Fibroblast of skin of left quadriceps (primary cell): ENCODE data around the gene LRRC55.
"Not testable (repeated sequence)": the region's sequence is repeated elsewhere in the genome, so short reads cannot be mapped to it uniquely, and the experiment has no call there.

ENCODE experiments used
- DNase-seq, 2 experiments: peaks; one replicate each; pipeline ENCODE4 v3.0.0-alpha.2; 2013; ENCODE audit warnings: low read depth in 2 of 2

LRRC55 gene

DNA sequence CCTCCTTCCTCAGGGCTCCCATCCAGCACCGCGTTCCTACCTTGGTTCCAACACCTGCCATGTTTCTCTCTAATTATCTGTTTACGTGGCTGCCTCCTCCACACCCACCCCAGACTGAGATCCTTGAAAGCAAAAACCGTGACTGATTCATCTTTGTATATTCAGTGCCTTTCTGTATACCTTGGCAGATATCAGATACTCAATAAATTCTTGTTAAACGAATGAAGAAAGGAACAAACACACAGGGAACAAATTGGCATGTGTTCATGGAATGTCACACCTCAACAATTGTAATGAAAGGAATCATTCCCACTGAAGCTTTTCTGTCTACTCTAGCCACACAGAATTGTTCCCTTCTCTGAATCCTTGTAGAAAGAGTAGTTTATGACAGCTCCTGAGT lies 20.4 kb upstream of the LRRC55 start:
- DNase-seq: no peak

DNA sequence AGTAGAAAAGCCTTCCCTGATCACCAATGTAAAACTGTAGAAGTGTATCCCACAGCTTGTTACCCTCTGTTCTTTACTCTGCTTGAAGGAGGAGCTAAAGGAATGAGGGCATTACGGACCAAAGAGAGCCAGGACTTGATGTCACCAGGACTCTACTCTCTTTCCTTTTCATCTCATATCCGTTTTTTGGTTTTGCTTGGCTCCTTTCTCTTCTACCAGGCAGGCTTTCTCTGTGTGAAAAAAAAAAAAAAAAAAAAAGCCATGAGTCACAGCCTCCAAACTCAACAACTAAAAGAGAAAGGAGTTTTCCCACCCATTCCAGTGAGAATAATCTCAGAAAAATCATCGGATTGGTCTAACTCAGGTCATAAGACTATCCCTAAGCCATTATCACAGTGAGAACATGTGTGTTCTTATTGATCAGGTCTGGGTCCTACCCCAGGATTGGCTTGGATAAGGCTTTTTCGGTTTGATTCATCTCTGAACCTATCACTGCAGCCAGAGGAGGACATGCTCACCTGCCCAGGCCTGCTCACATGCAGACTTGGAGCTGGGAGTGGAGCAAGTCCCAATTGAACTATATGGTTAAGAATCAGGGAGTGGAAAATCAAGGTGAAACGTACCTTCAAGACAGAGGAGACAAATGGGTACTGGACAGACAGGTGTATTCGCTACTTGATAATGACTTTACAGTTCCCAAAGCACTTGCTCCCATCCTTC lies 19.4 kb upstream of the LRRC55 start:
- no peak for DNase-seq

GRCh38 chr11:57163160-57163868 lies 18.4 kb upstream of the LRRC55 start:
- DNase-seq: no peak

DNA sequence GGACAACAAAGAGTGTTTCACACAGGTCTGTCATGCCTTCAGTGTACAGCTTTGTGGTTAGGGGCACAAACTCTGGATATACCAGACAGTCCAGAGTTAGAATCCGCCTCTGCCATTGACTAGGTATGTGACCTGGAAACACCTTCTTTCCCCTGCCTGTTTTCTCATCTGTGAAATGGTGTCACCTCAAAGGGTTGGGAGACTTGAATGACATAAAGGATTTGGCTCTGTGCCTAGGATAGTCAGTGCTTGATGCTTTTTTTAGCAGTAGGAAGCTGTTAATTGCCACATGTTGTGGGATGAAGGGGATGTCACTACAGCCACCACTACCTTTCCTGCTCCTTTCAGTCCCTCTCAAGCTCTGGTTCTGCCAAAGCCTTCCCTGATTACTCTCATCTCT lies 17.4 kb upstream of the LRRC55 start:
- no peak for DNase-seq

GRCh38 chr11:57167125-57167846 lies 14.5 kb upstream of the LRRC55 start:
- no peak for DNase-seq

DNA sequence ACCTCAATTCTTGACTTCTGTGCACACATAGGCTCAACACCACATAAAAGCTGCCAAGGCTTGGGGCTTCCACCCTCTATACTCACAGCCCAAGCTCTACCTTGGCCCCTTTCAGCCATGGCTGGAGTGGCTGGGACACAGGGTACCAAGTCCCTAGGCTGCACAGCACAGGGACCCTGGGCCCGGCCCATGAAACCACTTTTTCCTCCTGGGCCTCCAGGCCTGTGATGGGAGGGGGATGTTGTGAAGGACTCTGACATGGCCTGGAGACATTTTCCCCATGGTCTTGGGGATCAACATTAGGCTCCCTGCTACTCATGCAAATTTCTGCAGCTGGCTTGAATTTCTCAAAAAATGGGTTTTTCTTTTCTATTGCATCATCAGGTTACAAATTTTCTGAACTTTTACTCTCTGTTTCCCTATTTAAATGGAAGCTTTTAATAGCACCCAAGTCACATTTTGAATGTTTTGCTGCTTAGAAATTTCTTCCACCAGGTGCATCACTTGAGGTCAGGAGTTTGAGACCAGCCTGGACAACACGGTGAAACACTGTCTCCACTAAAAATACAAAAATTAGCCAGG lies 11.9 kb upstream of the LRRC55 start:
- DNase-seq: not testable (repeated sequence)

- DNase-seq: no peak
Measured at GRCh38 chr11:57172031-57172430, 9.7 kb upstream of the LRRC55 start.

- no peak for DNase-seq
Measured at GRCh38 chr11:57174656-57175055, 7.1 kb upstream of the LRRC55 start.

DNA sequence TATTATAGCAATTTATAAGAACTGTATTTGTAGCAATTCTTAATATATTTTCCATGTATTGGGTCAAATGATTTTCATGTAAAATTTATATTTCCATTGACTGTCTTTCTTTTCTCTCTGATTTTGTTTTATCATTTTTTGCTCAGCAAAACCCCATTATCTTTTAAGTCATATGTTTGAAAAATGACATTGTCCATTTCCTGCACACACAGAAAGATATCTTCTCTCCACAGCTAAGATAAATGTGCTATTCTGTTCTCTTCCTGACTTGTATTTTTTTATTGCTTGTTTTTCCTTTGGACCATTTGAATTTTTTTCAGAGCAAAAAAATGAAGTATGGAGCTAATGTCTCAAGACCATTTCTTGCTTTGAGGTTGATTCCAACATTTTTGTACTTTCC lies 6.3 kb upstream of the LRRC55 start:
- no peak for DNase-seq

DNA sequence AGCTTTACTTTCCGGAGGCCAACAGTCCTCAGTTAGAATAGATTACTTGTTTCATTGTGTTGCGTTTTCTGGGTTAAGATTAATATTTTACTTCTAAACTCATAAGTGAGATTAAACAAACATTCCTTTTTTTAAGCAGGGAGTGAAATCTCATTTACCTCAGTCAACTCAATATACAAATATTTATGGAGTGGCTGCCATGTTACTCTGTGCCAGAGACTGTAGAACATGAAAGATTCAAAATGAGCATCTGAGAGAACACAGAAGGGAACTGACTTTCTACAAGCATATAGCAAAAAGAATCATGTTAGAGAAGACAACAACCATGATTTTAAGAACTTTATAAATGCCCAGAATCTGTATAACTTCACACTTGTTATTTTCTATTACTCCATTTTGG lies 3.4 kb upstream of the LRRC55 start:
- no peak for DNase-seq

DNA sequence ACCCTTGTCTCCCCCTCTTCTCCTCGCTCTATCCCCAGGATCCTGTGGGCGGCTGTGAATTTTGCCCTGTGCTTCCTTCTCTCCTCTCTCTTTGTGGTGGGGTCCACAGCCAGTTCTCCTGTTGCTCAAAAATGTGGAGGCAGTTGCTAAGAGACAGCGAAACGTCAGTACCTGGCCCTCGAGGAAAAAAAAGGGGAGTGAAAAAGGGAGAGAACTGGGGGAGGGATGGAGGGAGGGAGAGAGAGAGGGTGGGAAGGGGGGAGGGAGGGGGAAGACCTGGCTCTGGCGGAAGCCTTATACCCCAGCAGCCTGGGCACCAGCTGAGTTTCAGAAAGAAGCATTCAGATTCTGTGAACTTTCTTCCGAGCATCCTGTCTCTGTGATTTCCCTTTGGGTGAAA lies 2.1 kb upstream of the LRRC55 start:
- no peak for DNase-seq

DNA sequence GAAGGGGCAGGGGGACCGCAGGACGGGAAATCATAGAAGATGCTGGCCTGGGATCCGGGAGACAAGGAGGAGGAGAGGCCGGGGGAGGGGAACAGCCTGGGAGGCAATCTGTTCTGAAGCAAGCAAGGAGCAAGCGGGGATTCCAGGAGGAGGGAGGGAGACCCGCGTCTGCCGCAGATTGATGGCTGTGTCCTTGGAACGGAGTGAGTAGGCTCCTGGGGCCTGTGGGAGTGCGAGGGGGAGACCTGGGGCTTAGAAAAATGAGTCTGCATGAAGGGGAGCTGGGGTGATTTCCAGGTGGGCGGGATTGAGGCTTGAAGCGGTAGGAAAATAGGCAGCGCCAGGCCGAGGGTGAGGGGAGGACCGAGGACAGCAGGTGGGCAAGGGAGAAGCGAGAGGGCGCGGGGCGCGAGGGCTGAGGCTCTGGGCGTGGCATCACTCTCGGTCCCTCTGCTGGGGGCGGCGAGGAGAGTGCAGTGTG lies 1.6 kb upstream of the LRRC55 start:
- DNase-seq: no peak

DNA sequence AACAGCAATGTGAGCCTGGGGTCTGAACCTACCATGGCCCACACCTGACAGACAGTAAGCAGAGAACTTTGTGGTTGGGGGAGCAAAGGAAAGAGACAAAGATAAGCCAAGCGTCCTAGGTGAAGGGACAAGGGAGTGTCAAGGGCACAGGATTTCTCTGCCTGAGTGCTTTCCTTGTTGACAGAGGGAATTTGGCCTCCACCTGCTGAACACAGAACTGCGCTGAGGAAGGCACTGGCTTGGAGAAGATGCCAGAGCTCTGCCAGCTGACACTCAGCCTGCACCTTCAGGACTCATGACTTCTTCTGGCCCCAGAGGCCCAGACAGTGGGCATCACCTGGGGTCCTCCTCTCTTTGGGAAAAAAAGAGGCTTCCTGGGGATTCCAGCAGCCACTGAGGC lies 789 bp upstream of the LRRC55 start:
- DNase-seq: no peak

- no peak for DNase-seq
Measured at GRCh38 chr11:57182896-57183295, 1.1 kb downstream of the LRRC55 start.

DNA sequence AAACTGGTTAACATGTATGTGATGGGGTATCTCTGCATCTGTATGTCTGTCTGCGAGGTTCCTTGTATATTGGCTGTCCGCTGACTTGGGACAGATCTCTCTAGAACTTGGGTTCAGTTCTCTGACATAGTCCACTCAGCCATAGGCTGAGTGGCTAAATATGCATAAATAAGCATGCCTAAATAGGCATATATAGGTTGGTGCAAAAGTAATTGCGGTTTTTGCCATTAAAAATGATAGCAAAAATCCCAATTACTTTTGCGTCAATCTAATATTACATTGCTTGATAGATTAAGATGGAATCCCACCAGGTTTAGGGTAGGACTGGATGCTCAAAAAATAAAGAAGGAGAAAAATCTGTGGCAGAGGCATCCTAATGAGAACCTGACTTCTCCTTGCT lies 8.8 kb downstream of the LRRC55 start:
- DNase-seq: no peak

DNA sequence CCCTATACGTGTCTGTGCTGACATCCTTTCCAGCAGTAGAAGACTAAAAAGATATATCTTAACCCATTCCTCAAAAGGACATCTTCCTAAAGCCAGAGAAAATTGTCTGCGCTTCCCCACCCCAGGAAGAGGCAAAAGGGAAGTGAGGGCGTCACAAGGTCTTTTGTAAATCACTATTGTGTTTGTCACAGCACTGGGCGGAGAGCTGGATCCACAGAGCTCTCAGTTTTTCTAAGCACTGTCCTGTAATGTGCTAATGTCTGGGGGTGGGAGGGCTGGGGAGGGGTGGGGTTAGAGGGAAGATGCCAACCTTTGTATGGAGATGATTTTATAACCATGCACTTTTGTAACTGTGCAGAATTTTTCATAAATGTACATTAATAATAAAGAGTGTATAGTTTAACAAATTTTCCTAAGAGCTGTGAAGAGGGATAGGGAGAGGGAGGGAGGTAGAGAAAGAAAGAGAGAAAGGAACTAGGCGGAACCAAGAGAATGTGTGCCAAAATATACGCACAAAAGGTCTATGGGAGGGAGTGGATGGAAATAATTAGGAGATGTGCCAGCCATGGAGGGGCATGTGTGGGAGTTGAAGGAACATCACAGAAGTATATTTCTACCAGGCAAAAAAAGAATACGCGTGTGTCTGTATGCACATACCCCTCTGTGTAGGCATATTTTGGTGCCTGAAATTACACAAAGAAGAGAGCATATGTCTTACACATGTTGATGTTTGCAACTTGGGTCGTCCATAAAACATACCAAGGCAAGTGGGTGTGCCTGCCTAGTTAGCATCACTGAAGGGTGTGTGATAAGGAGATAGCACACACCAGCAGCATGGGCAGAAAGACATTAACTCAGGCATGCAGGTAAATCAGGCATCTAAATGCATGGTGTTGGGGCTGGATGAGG lies 9.8 kb downstream of the LRRC55 start:
- DNase-seq: no peak

DNA sequence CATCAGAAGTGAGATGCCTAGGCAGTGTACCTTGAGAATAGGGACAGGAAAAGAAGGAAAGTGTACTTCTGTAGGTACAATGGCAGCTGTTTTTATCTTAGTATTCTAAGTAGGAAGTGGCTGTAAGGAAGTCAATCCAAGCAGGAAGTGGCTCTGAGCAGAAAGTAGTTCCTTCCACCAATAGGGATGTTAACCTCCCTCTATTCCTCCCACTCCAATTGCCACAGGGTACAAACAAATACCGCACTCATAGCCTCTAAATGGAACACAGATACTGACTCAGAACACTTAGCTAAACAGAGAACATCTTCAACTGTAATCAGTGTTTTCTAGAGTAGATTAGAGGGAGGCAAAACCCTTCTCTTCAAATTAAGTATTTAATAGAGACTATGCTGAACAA lies 10.6 kb downstream of the LRRC55 start:
- no peak for DNase-seq

- no peak for DNase-seq
Measured at GRCh38 chr11:57196596-57196995, 14.8 kb downstream of the LRRC55 start.

DNA sequence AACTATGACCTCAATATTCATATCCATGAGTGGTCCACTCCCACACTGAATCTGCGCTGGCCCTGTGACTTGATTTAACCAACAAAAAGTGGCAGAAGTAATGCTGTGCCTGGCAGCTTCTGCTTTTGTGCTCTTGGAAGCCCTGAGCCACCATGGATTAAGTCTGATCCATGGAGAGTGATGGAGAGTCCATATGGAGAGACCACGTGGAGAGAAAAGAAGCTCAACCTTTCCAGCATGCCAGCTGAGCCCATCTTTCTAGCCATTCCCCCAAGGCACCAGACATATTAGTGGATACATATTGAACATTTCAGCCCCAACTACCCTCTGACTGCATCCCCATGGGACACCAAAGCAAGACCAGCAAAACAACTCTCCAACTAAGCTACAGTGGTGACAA lies 16.0 kb downstream of the LRRC55 start:
- no peak for DNase-seq

GRCh38 chr11:57199330-57199729 lies 17.6 kb downstream of the LRRC55 start:
- DNase-seq: no peak

DNA sequence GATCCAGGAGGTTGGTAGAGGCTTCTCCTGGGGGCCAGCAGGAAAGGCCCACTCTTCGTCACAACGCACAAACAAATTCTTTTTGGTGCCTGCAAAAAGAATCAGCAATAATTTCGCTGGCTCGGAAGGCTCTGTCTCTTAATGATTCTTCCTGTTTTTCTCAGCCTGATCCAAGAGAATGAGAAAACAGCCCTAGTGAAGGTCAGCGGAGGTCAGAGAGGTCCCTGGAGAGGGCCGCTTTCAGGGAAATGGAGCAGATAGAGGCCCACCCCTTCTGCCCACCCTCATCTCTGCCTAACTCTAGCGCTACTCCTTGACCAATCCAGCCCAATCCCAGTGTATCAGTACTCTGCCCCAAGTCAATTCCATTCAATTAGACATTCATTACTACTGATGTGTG lies 19.2 kb downstream of the LRRC55 start:
- no peak for DNase-seq
